Activated T-cell treated with anti-CD3 and anti-CD28 coated beads, Interleukin-2, amount 50 U/mL, for 48 hours (primary cell): ENCODE results near the gene EFCAB13.
"Not testable (repeated sequence)": the region's sequence is repeated elsewhere in the genome, so short reads cannot be mapped to it uniquely, and the experiment has no call there.

Experiments
- DNase-seq, 2 experiments: peaks; one replicate each; pipeline ENCODE4 v3.0.0-alpha.2; 2020

EFCAB13 gene

DNA sequence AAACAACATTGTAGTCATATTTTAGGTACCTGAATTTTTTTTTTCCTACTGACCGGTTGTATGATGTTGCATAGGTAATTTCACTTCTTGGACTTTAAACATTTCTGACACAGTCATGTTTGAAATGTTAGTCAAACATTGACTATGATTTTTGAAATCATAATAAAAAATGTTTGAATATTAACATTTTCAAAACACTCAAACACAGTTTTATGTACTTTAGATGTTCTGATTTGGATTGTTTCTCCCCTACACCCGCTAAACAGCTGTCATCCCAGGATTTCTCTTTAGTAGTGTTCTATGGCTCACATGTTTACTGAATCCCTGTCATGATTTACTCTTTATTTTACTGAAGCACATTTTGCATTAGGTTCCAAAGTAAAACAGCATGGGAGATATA, 104.2 kb downstream of the EFCAB13 start:
- no peak for DNase-seq

DNA sequence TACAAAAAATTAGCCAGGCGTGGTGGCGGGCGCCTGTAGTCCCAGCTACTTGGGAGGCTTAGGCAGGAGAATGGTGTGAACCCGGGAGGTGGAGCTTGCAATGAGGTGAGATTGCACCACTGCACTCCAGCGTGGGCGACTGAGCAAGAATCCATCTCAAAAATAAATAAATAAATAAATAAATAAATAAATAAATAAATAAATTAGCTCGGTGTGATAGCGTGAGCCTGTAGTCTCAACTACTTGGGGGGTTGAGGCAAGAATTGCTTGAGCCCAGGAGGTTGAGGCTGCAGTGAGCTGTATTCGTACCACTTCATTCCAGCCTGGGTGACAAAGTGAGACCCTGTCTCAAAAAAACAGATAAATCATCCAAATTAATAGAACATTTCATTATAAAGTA, 108.5 kb downstream of the EFCAB13 start:
- not testable (repeated sequence) for DNase-seq

DNA sequence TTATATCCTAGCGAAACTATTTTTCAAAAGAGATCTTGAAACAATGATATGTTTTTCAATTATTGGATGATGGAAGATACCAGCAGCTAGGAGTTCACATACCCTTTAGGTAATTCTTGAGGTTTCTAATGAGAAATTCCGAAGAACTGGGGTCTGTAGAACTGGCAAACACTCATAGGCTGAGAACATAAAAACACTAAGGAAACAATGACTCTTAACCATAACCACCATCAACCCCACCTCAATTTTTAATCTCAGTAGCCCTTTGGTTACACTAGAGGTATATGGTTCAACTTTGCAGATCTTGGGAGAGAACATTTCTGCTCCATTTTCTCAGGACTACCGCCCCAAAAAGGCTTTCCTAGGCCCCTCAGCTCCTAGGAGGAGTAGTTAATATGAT, 141.4 kb downstream of the EFCAB13 start:
- DNase-seq = no peak

DNA sequence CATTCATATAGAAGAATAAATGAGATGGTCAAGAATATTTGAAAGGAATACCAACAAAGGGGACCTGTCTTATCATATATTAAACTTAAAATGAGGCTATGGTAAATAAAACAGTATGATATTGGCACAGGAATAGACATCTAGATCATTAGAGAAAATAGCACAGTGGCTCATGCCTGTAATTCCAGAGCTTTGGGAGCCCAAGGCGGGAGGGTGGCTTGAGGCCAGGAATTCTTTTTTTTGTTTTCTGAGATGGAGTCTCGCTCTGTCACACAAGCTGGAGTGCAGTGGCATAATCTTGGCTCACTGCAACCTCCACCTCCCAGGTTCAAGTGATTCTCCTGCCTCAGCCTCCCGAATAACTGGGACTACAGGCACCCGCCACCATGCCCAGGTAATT, 143.2 kb downstream of the EFCAB13 start:
- not testable (repeated sequence) for DNase-seq

DNA sequence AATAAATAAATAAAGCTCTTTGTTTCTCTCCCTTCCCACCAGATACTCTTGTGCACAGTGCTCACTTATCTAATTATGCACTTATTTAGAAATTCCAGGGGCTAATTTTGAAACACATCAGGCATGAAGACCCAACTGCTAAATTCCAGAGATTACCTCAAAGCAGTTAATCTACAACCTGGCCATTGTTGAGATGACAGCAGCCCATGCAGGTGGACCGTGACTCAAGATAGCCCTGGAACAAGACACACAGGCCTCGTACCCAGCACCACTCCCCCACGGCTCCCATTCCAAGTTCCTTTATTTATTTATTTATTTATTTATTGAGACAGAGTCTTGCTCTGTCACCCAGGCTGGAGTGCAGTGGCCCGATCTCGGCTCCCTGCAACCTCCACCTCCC, 147.1 kb downstream of the EFCAB13 start:
- no peak for DNase-seq

DNA sequence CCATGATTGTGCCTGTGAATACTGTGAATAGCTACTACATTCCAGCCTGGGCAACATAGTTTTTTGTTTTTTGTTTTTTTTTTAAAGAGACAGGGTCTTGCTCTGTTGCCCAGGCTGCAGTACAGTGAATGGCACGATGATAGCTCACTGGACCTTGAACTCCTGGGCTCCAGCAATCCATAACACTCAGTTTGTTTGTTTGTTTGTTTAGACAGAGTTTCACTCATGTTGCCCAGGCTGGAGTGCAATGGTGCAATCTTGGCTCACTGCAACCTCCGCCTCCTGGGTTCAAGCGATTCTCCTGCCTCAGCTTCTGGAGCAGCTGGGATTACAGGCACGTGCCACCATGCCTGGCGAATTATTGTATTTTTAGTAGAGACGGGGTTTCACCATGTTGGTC, 148.3 kb downstream of the EFCAB13 start:
- DNase-seq = not testable (repeated sequence)
